Neural cell (in vitro differentiated cells): ENCODE measurements around the gene CAPN8. TPM values are rescaled to one million over a fixed set of nuclear protein-coding genes. Genes with fewer than 3 reads are reported as not detected.

Experiments used
- H2AFZ ChIP-seq: fragments of 200-600, 300-800 bp; sonication (generic), shearing (Covaris generic); 2 replicates; pipeline ENCODE4 v1.6.0; 2014; ENCODE audit warnings: low read depth, mild to moderate bottlenecking, antibody characterized with exemption, low read length, moderate library complexity
- H3F3A ChIP-seq: fragments of 200-600 bp; shearing (Covaris generic); 2 replicates; pipeline ENCODE4 v1.6.1; 2016; ENCODE audit warnings: mild to moderate bottlenecking, moderate library complexity, mixed read lengths, antibody characterized with exemption, low read length; ENCODE audit not compliant: insufficient read depth, poor library complexity, severe bottlenecking
- H3K27ac ChIP-seq: fragments of 200-600, 300-800 bp; sonication (generic), shearing (Covaris generic); 2 replicates; pipeline ENCODE4 v1.5.1; 2014; ENCODE audit warnings: mild to moderate bottlenecking, low read length, moderate library complexity
- H3K27me3 ChIP-seq: fragments of 300-800, 200-600 bp; sonication (generic), shearing (Covaris generic); 2 replicates; pipeline ENCODE4 v1.6.0; 2014; ENCODE audit warnings: mild to moderate bottlenecking, low read depth, low read length, moderate library complexity; ENCODE audit not compliant: insufficient read depth
- H3K36me3 ChIP-seq: fragments of 300-800, 200-600 bp; sonication (generic), shearing (Covaris generic); 2 replicates; pipeline ENCODE4 v1.5.1; 2014; ENCODE audit warnings: mild to moderate bottlenecking, antibody characterized with exemption, low read length, moderate library complexity; ENCODE audit not compliant: insufficient read depth
- H3K4me2 ChIP-seq: fragments of 300-800, 200-600 bp; sonication (generic), shearing (Covaris generic); 2 replicates; pipeline ENCODE4 v1.6.0; 2014; ENCODE audit warnings: mild to moderate bottlenecking, low read length
- H3K4me3 ChIP-seq: fragments of 300-800, 200-600 bp; sonication (generic), shearing (Covaris generic); 2 replicates; pipeline ENCODE4 v1.5.1; 2014; ENCODE audit warnings: mild to moderate bottlenecking, low read length, moderate library complexity
- H3K79me2 ChIP-seq: fragments of 200-600 bp; shearing (Covaris generic); replicated peaks from 2 replicates; pipeline ENCODE4 v1.6.0; 2014; ENCODE audit warnings: mild to moderate bottlenecking, low read length, moderate library complexity; ENCODE audit not compliant: insufficient read depth
- H3K9ac ChIP-seq: fragments of 300-800, 200-600 bp; sonication (generic), shearing (Covaris generic); 2 replicates; pipeline ENCODE4 v1.6.1; 2016; ENCODE audit warnings: mild to moderate bottlenecking, low read length, mixed read lengths
- H3K9me2 ChIP-seq: fragments of 200-600 bp; shearing (Covaris generic); 2 replicates; pipeline ENCODE4 v1.6.1; 2016; ENCODE audit warnings: mild to moderate bottlenecking, low read length, mixed read lengths; ENCODE audit not compliant: insufficient read depth
- H3K9me3 ChIP-seq: fragments of 200-600, 300-800 bp; sonication (generic), shearing (Covaris generic); 2 replicates; pipeline ENCODE4 v1.6.1; 2016; ENCODE audit warnings: mild to moderate bottlenecking, mixed run types, low read length, moderate library complexity, mixed read lengths
- H4K20me1 ChIP-seq: fragments of 200-600 bp; shearing (Covaris generic); 2 replicates; pipeline ENCODE4 v1.6.1; 2016; ENCODE audit warnings: mild to moderate bottlenecking, mixed run types; ENCODE audit not compliant: insufficient read depth
- EP300 ChIP-seq: fragments of 450-650 bp; conservative IDR thresholded peaks from 2 replicates; pipeline ENCODE4 v1.6.1; 2014; ENCODE audit warnings: antibody characterized with exemption, mild to moderate bottlenecking, moderate library complexity; ENCODE audit not compliant: poor library complexity, severe bottlenecking
- EZH2 ChIP-seq: fragments of 200-600, 300-800 bp; shearing (Covaris generic), sonication (generic); IDR thresholded peaks from 2 replicates; pipeline ENCODE4 v1.6.1; 2014; ENCODE audit warnings: antibody characterized with exemption, low read length, borderline replicate concordance, mild to moderate bottlenecking; ENCODE audit not compliant: insufficient read depth, poor library complexity, severe bottlenecking
- MXI1 ChIP-seq: fragments of 450-650 bp; conservative IDR thresholded peaks from 2 replicates; pipeline ENCODE4 v1.6.1; 2014; ENCODE audit warnings: antibody characterized with exemption, mild to moderate bottlenecking; ENCODE audit not compliant: poor library complexity, severe bottlenecking
- POLR2AphosphoS5 ChIP-seq: IDR thresholded peaks from 2 replicates; pipeline ENCODE4 v1.6.1; 2012
- RAD21 ChIP-seq: fragments of 450-650 bp; conservative IDR thresholded peaks from 2 replicates; pipeline ENCODE4 v1.6.1; 2014; ENCODE audit warnings: antibody characterized with exemption, mild to moderate bottlenecking, moderate library complexity
- SMC3 ChIP-seq: fragments of 450-650 bp; conservative IDR thresholded peaks from 2 replicates; pipeline ENCODE4 v1.6.1; 2014; ENCODE audit warnings: antibody characterized with exemption, mild to moderate bottlenecking, moderate library complexity; ENCODE audit not compliant: poor library complexity
- TAF1 ChIP-seq: IDR thresholded peaks from 2 replicates; pipeline ENCODE4 v1.6.1; 2012; ENCODE audit warnings: low read depth
- polyA plus RNA-seq: library from polyadenylated mRNA; depleted of rRNA; stranded (reverse); fragments of >200 nt; gene quantifications from 2 replicates; pipeline ENCODE4 v1.2.3, GENCODE V29; 2014
- TF ChIP-seq, protein P1 (sequence below): fragments of 450-650 bp; IDR thresholded peaks from 2 replicates; pipeline ENCODE4 v1.5.1; 2014; ENCODE audit warnings: antibody characterized with exemption, mild to moderate bottlenecking, moderate library complexity; ENCODE audit not compliant: poor library complexity, severe bottlenecking
- TF ChIP-seq, protein P2 (sequence below): IDR thresholded peaks from 2 replicates; pipeline ENCODE4 v1.6.1; 2012; ENCODE audit warnings: borderline replicate concordance

The CAPN8 gene
- polyA plus RNA-seq, 1 donor from 2014 or later = not detected

GRCh38 chr1:223710179-223711133, 45.0 kb upstream of the CAPN8 start:
- Histone ChIP-seq H3K4me2 (no peak overlapping the region), H3K27ac (no peak overlapping the region), H3K27me3 (no peaks in the 10 kb centered on the region), H3K9me3 (no peaks in the 10 kb centered on the region), H3K9ac (no peak overlapping the region), H3K79me2 (peaks cover 9% of the 10 kb centered on the region), H3K9me2 (no peaks in the 10 kb centered on the region), H2AFZ (no peak overlapping the region), H4K20me1 (no peaks in the 10 kb centered on the region), H3K4me3 (no peak overlapping the region), H3K36me3 (no peaks in the 10 kb centered on the region), H3F3A (no peaks in the 10 kb centered on the region)
- TF ChIP-seq MXI1 = no peak

- Histone ChIP-seq H3K79me2 (peaks cover 8% of the 10 kb centered on the region), H3K4me2 (no peak overlapping the region), H3K4me3 (no peak overlapping the region), H3K36me3 (no peaks in the 10 kb centered on the region), H3K27ac (no peak overlapping the region), H2AFZ (no peak overlapping the region), H3F3A (no peaks in the 10 kb centered on the region), H3K9me2 (no peaks in the 10 kb centered on the region), H3K27me3 (no peaks in the 10 kb centered on the region), H3K9me3 (no peaks in the 10 kb centered on the region), H4K20me1 (no peaks in the 10 kb centered on the region), H3K9ac (no peak overlapping the region)
- TF ChIP-seq EP300 (no peak), EZH2 (no peak), MXI1 (no peak), SMC3 (no peak), POLR2AphosphoS5 (no peak), RAD21 (no peak), TAF1 (no peak)
- TF ChIP-seq, protein P1, sequence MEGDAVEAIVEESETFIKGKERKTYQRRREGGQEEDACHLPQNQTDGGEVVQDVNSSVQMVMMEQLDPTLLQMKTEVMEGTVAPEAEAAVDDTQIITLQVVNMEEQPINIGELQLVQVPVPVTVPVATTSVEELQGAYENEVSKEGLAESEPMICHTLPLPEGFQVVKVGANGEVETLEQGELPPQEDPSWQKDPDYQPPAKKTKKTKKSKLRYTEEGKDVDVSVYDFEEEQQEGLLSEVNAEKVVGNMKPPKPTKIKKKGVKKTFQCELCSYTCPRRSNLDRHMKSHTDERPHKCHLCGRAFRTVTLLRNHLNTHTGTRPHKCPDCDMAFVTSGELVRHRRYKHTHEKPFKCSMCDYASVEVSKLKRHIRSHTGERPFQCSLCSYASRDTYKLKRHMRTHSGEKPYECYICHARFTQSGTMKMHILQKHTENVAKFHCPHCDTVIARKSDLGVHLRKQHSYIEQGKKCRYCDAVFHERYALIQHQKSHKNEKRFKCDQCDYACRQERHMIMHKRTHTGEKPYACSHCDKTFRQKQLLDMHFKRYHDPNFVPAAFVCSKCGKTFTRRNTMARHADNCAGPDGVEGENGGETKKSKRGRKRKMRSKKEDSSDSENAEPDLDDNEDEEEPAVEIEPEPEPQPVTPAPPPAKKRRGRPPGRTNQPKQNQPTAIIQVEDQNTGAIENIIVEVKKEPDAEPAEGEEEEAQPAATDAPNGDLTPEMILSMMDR = no peak
- TF ChIP-seq, protein P2, sequence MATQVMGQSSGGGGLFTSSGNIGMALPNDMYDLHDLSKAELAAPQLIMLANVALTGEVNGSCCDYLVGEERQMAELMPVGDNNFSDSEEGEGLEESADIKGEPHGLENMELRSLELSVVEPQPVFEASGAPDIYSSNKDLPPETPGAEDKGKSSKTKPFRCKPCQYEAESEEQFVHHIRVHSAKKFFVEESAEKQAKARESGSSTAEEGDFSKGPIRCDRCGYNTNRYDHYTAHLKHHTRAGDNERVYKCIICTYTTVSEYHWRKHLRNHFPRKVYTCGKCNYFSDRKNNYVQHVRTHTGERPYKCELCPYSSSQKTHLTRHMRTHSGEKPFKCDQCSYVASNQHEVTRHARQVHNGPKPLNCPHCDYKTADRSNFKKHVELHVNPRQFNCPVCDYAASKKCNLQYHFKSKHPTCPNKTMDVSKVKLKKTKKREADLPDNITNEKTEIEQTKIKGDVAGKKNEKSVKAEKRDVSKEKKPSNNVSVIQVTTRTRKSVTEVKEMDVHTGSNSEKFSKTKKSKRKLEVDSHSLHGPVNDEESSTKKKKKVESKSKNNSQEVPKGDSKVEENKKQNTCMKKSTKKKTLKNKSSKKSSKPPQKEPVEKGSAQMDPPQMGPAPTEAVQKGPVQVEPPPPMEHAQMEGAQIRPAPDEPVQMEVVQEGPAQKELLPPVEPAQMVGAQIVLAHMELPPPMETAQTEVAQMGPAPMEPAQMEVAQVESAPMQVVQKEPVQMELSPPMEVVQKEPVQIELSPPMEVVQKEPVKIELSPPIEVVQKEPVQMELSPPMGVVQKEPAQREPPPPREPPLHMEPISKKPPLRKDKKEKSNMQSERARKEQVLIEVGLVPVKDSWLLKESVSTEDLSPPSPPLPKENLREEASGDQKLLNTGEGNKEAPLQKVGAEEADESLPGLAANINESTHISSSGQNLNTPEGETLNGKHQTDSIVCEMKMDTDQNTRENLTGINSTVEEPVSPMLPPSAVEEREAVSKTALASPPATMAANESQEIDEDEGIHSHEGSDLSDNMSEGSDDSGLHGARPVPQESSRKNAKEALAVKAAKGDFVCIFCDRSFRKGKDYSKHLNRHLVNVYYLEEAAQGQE = no peak
Measured at GRCh38 chr1:223709598-223709997, 44.1 kb upstream of the CAPN8 start.
